Stimulated activated CD8-positive, alpha-beta memory T cell treated with anti-CD3 and anti-CD28 coated beads, Interleukin-15, amount 100 ng/mL, for 48 hours (primary cell): ENCODE data around the gene BCL11B.
A peak's percentile ranks its signal among the peaks of the same experiment; 100 is the strongest.

ENCODE experiments used
- DNase-seq, 2 donors: peaks; one replicate each; pipeline ENCODE4 v3.0.0-alpha.2; 2020; ENCODE audit warnings: low read depth in 2 of 2

BCL11B gene

DNA sequence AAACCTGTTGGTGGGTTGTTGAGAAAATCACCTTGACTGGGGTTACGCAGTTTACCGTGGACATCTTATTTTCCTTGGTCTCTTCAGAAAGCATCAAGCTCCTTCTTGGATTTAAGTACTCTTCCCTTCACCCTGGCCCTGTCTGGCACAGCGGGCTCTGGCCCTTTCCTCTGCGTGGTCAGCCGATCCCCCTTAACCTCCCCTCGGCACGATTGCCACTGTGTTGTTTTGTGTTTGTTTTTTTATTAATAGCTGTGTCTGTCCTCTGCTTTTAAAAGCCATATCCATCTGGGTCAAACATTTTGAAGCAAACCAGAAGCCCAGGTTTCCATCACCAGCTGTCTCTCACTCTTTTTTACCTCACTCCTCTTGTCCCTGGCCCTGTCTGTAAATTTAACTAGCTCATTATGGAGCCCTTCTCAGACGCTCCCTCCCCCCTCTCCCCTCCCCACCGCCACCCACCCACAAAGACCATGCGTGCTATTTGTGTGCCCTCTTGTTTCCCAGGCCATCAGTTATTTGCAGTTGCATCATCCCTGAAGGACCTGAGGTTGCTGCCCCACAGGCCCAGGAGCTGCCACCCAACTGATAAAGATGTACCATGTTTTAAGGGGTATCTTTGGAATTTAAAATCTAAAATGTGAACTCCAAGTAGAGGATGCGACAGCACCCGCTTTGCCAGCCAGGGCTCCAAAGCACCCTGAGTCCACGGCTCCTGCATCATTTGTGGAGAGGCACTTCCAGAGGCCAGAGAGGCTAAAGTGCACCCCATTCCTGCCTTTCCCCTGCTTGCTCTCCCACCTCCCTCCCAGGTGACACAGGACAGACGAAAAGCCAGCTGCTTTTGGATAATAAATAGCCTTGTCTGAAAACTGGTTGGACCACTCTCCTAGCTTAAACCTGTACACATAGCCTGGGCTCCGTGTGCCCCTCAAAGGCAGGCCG, 3.9 kb downstream of the BCL11B start:
- no peak for DNase-seq

DNA sequence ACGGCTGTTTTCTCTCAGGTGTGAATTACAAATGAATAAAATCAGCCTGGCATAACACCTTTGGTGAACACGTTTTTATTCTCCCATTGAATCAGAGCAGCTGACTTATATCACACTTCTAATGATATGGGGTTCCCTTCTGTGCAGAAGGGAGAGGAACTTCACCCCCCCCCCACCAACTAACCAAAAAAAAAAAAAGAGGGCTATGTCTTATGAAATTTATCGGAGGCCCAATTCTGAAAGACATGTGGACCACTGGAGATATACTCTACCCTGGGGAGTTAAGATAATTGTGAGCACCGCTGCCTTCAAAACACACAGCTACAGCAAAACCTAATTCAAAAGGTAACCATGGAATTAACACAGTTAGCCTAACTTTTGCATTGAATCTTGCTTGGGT, 4.6 kb downstream of the BCL11B start:
- no peak for DNase-seq

DNA sequence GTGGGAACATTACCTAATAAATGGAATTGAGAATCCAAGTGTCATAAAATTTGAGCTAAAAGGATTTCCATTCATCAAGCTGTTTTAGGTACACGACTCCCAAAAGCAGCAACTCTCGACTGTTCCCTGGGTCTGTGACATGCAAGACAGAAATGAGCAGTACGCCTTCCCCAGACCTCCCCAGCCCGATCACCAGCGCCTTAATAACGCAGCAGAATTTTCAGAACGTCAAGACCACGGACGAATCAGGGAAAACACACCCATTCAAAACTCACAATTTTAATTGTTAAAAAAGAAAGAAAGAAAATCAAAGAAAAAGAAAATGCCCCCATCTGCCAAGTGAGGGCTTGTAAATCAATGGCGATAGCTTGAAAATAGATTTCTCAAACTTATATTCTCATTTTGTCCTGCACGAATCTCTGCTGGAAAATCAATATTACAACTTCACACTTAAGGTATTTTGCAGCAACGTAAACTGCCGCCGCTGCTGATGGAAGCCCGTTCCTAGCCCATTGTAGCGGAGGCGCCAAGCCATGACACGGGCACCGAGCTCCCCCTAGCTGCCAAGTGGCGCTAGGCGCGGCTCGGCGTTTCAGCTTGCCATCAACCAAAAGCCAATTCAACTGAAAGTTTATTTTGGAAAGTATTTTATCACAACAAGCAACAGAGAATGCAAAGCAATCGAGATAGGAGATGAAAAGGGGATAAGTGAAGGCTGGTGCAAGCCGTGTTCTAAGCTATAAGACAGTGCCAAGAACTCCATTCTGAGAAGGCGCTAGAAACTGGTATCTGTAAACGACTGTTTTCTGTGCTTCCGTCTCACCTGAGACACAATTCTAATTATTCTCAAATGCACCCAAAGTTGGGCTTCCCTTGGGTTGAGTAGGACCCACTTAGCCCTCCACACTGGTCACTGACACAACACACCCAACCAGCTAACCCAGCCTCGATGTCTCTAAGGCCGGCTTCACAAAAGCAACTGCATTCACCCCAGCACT, 5.5 kb downstream of the BCL11B start:
- peak; percentile 76 for DNase-seq

DNA sequence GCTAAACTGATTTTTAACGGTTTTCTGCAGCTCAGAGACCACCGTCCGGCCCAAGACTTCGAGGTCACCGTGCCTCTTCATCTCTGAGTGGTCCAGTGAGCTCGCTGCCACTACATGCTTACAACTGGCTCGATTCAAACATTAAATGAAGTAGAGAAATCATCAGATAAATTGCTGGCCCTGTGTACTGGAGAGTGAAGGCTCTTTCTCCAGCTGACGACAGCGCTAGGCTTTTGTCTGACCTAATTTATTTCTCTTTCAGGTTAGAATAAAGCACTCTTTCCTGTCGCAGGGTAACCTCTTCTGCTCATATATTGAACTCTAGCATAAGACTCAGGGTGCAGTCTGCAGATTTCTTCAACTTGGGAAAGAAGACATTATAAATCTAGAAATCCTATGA, 6.4 kb downstream of the BCL11B start:
- DNase-seq = no peak

DNA sequence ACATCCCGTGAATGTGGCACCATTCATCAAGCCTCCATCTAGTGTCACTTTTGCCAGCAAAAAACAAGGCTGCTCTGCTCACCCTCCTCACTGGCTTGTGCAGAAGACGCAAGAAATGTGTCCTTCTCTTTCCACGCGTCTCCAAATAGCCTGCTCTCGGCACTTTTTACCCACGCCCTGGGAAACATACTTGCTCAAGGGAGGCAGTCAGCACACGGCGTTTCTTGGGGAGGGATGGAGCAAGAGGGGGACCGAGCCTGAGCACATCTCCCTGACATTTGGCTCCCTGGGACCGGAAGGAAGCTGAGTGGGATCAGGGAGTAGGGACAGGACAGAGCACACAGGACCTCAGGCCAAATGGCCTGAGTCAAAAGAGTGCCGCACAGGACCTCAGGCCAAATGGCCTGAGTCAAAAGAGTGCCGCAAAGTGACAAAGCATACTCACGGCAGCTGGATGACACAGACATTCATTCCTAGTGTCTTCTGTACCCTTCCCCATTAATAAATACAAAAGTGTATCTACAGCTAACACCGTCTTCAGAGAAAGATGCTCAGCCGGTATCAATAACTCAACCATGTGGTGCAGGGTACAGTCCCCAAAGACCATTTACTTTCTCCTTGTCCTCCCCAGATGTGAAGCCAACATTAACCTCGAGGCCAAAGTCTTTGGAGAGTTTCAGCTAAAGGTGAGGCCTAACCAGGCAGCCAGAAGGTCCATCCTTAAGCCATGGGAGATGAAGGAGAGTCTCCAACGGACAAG, 7.1 kb downstream of the BCL11B start:
- no peak for DNase-seq

DNA sequence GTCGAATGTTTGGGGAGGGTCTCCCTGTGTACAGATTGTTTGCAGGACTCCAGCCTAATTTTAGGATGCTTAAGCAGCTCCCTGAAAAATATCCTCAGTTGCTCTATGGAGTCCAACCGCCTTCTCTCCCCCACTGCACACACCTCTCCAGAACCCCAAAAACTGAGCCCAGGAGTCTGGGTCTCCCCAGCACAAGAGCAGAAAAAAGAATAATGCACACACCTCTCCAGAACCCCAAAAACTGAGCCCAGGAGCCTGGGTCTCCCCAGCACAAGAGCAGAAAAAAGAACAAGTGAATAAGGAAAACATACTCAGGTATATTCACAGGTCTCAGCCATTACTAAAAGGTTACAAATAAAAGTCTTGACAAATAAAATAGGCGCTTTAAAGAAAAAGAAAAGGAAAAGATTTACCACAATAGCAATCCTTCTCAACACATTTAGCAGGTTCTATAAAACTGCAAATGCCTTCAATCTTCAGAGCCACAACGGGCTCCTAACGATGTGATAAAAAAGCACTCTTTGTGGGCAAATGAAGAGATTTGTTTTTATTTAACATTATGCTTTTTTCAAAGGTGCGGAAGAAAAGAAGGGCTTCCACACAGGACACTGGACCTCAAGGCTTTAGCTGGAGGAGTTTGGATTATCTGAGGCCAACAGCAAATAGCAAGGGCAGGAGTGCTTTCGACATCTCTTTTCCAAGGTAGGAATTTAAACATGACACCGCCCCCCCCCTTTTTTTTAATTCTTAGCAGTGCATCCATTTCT, 8.2 kb downstream of the BCL11B start:
- no peak for DNase-seq

DNA sequence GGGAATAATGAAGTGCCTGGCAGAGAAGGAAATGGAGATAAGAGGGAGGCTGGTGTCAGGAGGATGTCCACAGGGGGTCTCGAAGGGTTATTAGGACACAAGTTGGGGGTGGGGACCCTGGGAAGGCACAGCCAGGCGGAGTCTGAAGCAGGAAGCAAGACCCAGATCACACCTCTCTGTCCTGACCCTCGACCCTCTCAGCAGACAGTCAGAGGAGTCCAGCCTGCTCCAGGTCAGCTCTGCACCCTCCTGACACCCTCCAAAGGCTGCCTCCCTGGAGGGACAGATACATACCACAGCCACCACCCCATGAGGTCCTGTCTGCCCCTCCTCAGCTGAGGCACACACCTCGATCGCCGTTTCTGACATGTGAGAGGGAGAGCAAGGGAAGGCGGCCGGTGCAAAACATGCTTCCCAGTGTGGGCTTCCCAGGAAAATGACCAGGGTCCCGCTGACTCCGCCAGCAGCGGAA, 9.0 kb downstream of the BCL11B start:
- no peak for DNase-seq

DNA sequence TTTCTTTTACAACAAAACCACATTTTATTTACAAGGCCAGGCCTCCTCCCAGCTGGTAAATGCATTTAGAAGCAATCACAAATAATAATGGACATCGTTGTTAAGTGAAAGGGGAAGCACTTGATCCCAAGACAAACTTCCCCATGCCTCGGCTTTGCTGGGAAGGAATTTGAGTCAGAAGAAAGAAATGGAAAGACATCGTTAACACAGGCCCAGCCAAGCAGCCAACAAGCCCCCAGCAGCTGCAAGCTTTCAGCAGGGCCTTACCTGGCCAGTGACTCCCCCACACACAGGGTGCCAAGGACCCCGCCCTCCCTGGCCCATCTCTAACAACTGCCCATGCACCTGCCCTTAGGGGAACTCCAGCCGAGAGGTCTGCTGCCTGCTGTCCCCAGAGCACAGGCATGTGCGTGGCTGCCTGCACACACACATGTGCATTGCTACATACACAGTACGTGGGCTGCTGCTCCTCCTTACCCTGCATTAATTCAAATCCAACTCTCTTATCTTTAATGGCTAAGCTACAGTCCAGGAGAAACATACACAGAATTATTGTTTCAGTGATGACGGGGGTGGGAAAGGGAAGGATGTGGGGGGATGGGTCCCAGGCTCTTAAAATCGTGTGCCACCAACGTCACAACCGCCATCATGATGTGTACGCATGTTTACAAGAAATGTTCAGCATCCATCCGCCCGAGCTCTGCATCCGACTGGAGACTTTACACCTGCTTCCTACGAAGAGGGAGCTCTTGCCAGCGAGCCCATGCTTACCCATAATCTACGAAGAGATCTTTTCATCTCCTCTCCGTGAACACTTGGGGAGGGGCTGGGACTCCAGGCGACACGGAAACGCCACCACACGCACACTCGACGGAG, 9.8 kb downstream of the BCL11B start:
- peak in 1 of 2 donors; percentile 46 for DNase-seq

DNA sequence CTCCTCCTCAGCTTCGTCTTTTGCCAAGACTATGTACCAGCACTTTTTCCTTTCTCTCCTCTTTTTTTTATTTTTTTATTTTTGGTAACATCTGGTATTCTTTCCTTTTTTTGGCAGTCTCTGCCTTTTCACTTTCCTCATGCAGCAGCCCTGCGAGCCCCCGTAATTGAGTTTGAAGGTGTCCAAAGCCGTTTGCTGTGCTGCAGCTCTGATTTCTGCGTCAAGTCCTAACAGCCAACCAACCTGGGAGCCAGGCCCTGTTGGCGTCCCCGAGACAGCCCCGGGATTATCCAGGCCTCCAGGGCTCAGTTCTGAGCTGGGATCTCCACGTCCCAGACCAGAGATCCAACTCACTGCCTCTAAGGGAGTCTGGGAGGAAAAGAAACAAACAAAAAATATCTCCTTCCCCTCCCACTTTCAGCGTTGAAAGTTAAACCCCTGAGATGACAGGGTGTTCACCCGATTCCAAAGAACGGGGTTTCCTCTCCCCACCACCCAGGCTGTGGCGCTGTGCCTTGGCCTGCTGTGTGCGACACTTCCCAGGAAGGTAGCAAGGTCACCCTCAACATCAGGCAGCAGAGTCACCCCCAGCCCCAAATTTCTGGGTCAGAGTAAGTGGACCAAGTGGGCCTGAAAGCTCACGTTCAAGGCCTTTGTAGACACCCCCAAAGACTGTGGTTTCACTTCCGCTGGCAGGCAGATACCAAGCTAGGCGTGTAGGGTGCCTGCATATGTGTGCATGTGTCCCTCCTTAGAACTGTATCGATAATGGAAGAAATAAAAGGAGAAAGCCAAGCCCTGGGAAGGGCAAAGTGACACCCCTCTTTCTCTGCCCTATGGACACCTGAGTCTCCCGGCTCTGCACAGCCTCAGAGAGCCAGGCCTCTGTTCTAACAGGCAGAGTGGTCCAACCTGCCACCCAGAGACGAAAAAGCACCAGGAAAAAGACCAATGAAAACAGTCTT, 11.1 kb downstream of the BCL11B start:
- peak in 1 of 2 donors; percentile 40 for DNase-seq

DNA sequence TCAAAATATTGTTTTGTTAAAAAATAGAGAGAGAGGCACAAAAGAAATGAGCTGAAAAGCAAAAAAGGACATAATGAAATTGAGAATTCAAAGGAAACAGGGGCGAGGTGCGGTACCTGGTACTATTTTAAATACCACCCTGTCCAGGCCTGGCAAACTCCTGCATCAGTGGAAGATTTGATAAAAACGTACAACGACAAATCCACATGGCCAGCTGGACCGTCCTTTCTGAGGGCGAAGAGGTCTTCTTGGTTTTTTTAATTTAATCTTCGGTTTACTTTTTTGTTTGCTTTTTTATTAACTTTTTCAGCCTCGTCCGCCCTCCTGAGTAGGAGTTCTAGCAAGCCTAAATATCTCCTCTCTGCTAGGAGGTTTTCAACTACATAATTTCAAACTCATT, 11.9 kb downstream of the BCL11B start:
- DNase-seq = no peak

DNA sequence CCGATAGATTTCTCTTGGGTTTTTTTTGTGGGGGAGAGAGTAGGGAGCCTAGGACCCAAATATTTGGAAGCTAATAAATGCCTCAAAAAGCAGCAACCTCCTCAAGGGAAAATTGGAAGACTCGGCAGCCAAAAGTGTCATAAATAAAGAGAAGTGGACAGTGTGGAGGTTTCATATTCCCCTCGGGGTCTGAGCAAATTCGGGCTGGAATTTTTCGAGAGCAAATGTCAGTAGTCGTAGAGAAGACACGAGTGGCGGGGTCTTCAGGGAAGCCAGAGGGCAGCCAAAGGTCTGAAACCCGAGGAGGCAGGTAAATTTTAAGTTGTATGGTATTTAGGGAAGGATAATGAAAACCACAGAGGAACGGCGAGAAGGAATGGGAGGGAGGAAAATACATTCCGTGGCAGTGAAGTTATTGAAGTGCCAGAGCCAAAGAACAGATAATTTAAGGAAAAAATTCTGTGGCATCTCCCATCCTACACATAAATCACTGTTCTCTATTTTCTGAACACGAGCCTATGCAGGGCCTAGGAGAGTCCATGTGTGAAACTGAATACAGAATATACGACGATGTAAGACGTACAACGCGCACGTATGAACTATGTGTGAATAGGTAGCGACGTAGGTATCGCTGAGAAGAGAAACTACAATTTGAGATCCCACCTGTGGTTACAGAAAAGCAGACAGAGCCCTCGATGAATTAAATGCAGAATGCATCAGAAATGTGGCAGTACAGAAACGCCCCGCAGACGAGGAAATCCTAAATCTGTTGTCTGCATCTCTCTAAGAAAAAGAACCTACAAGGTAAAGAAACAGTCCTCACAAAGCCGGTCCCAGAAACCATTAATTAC, 12.9 kb downstream of the BCL11B start:
- no peak for DNase-seq

DNA sequence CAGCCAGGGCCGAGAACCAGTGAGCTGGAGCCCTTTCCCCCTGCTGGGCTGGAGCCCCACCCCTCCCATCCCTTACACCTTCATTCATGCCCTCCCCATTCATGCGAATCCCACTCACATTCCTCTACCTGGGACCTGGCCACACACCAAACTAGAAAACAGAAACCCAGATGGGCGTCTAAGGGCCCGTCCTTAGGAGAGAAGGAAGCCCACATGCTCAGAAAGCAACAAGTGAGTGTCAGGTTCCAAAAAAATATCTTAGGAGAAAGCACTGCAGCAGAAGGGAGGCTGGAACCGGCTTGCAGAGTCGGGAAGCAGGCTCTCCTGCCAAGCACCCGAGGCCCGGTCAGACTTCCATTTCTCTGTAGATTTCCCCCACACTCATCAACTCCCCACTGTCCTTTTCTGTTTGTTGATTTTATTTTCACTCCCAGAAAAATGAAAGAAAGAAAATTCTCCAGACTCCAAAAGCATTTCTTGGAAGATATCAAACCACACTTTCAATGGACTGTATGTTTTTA, 13.6 kb downstream of the BCL11B start:
- DNase-seq = no peak

DNA sequence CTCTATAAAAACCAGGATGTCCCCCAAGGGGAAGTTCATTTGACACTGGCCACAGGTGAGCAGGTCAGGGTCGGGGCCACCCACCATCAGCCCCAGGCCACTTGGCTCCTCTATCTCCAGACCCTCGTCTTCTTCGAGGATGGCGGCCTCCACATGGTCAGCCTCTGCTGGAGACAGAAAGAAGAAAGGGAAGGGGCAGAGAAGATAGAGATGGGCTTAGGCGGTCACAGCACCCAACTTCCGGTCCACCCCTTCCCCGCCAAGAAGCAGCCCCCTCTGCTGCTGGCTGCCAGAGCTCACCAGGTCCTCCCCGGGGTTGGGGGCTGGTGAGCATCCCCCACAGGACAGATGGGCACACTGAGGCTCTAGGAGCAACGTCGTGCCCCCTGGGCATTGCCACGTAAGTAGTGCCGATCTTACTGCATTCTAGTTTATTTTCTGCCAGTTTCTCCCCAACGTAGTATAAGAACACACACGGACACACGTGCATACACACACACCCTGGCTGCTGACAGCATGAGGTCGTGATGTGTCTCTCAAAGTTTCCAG, 14.2 kb downstream of the BCL11B start:
- DNase-seq = no peak

DNA sequence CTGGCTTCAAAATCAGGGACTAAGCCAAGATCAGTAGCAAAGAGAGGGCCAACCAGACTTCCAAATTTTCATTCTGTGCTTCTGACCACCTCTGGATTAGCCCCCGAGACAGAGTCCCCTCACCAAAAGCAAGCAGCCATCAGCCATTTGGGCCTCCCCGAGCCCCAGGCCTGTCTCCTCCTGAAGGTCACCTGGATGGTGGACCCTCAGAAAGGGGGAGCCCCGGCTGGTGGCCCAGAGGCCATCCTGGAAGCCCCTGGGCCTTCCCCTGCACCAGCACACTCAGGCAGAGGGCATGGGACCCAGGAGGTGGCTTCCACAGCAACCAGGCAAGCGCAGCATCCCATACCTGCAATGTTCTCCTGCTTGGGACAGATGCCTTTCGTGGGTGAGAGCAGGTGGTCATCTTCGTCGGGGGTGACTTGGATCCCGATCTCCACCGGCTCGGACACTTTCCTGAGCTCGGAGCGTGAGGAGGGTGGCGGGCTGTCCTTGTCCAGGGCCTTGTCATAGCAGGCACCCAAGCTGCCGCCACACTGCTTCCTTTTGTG, 14.8 kb downstream of the BCL11B start:
- DNase-seq = no peak

DNA sequence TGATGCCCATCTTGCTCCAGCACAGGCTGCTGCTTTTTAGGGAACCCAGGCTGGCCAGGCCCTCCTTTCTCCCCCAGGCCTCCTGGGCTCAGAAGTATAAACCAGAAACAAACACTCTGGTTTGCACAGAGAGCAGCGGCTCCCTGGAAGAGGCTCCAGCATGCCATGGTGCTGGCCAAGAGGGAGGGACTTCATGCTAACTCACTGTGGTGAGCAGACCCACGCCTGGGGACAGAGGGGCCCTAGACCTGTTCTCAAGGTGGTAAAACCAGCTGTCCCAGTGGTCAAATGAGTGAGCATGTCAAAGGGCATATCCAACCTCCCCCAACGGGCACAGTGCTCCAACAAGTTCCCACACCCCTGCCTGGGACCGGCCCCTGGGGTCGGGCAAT, 15.5 kb downstream of the BCL11B start:
- DNase-seq = no peak

DNA sequence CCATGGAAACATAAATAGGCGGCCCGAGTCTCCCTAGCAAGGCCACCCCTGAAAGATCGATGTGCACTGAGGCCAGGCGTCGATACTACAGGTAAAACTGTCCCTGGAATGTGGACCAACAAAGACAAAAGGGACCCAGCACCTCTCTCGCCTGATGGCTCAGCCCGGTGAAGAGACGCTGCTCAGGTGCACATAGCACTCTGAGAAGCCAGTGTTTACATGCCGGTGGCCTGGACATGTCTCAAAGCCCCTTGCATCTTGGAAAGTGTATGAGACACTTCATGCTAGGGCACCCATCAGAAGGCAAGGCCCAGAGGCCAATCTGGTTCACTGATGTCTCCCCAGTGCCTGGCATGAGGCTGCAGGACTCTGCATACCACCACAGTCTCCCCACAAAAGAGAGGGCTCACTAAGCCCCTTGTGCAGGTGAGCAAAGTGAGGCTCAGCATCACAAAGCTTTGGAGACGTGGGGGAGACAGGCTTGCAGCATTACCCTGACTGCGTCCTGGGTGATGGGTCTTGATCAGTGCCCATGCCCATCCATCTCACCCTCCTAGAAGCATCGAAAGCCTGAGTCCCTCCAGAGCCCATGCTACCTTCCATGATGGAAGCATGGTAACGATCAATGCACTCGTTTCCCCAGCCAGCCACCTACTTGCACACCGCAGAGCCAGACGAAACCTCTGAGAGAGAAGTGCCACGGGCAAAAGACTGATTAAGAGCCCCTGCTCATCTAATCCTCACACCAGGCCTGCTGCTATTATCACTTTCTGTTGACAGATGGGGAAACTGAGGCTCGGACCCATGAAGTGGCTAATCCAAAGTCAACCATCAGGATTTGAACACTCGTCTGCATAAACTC, 16.1 kb downstream of the BCL11B start:
- DNase-seq = no peak
